HepG2 (cell line): ENCODE data around the gene STK24. TPM values are rescaled to one million over a fixed set of nuclear protein-coding genes. Genes with fewer than 3 reads are reported as not detected.

Source experiments
- ATAC-seq: fragments of 200-7000 bp; cut with Tn5 transposase; 3 replicates; pipeline ENCODE4 v1.9.1; 2020; ENCODE audit warnings: mild to moderate bottlenecking, moderate library complexity
- Bru-seq: library from RNA; stranded (reverse); fragments of 400-500 nt; gene quantifications from one replicate; lab custom pipeline; 2021; lab: Mats Ljungman, UMichigan
- BruChase-seq, 2 experiments: library from RNA; stranded (reverse); fragments of 400-500 nt; gene quantifications; one replicate each; lab custom pipeline; 2021; lab: Mats Ljungman, UMichigan
- BruUV-seq: library from RNA; stranded (reverse); fragments of 400-500 nt; replicated peaks from 2 replicates; lab custom pipeline; 2021; lab: Mats Ljungman, UMichigan
- CTCF ChIA-PET: fragments of 300-600 bp; formaldehyde crosslinking; extraction: SDS; loops from one replicate; lab custom pipeline; 2021; ENCODE audit warnings: low total read pairs, inconsistent platforms, low intra/inter-chr PET ratio; lab: Yijun Ruan, JAX
- POLR2A ChIA-PET: fragments of 350-600 bp; sonication (Branson Sonifier 250); formaldehyde crosslinking; loops from one replicate; lab custom pipeline; 2020; ENCODE audit warnings: antibody characterized with exemption, inconsistent platforms; lab: Yijun Ruan, JAX
- DNase-seq: peaks from one replicate; pipeline ENCODE4 v3.0.0-alpha.2; 2015; ENCODE audit warnings: low spot score
- FAIRE-seq: peaks from 3 replicates; lab custom pipeline; 2011; peaks lifted over from hg19 to GRCh38; lab: Jason Lieb, UNC
- H2AFZ ChIP-seq: one replicate; pipeline ENCODE4 v1.6.1; 2011; ENCODE audit warnings: low read length, inconsistent platforms
- H3K27ac ChIP-seq: fragments of 300-600 bp; 3 replicates; pipeline ENCODE4 v1.8.0; 2011; ENCODE audit warnings: mixed run types, mild to moderate bottlenecking, mixed read lengths, low read length, inconsistent platforms; ENCODE audit not compliant: insufficient read depth; ENCODE audit errors: extremely low read length
- H3K27me3 ChIP-seq, 2 experiments: fragments of 200-600 bp in 1 of 2; 2 replicates in 1 of 2; 3 replicates in 1 of 2; pipeline versions ENCODE4 v1.6.0 to v1.8.0; 2011; ENCODE audit warnings: low read length in 2 of 2, mild to moderate bottlenecking in 2 of 2, moderate library complexity in 2 of 2, inconsistent platforms in 1 of 2; ENCODE audit not compliant: insufficient read depth in 2 of 2, control insufficient read depth in 1 of 2
- H3K36me3 ChIP-seq, 2 experiments: fragments of 200-600 bp in 1 of 2; replicated peaks in 1 of 2; 2 replicates in 1 of 2; 3 replicates in 1 of 2; pipeline versions ENCODE4 v1.5.1 to v1.8.0; 2011; ENCODE audit warnings: low read length in 2 of 2, inconsistent platforms in 1 of 2; ENCODE audit not compliant: insufficient read depth in 2 of 2, control insufficient read depth in 1 of 2
- H3K4me1 ChIP-seq: 2 replicates; pipeline ENCODE4 v1.5.1; 2012; ENCODE audit warnings: low read length, inconsistent platforms; ENCODE audit not compliant: insufficient read depth
- H3K4me2 ChIP-seq: 2 replicates; pipeline ENCODE4 v1.6.0; 2011; ENCODE audit warnings: low read depth, low read length, inconsistent platforms
- H3K4me3 ChIP-seq, 3 experiments: fragments of 200-600 bp in 1 of 3; sonication (generic), shearing (Covaris generic) in 1 of 3; replicated peaks in 1 of 3; 2 replicates each; pipeline ENCODE4 v1.5.1; 2011 to 2016; ENCODE audit warnings: low read length in 3 of 3, inconsistent platforms in 2 of 3, low read depth in 2 of 3, mild to moderate bottlenecking in 2 of 3, control low read depth in 1 of 3, mixed read lengths in 1 of 3; ENCODE audit not compliant: insufficient read depth in 1 of 3
- H3K79me2 ChIP-seq: one replicate; pipeline ENCODE4 v1.6.1; 2011; ENCODE audit warnings: low read length, inconsistent platforms; ENCODE audit not compliant: insufficient read depth
- H3K9ac ChIP-seq: 2 replicates; pipeline ENCODE4 v1.6.0; 2011; ENCODE audit warnings: mild to moderate bottlenecking, low read depth, low read length, inconsistent platforms; ENCODE audit not compliant: insufficient read depth
- H3K9me3 ChIP-seq: 2 replicates; pipeline ENCODE4 v1.5.1; 2012; ENCODE audit warnings: mild to moderate bottlenecking, low read length
- H4K20me1 ChIP-seq: 2 replicates; pipeline ENCODE4 v1.6.0; 2011; ENCODE audit warnings: inconsistent platforms, mild to moderate bottlenecking, low read length, moderate library complexity; ENCODE audit not compliant: insufficient read depth
- ATRX ChIP-seq: sonication (generic); formaldehyde crosslinking; IDR thresholded peaks from 2 replicates; pipeline ENCODE4 v1.4.0; 2020; ENCODE audit warnings: missing genetic modification reagents, borderline replicate concordance
- CAMTA2 ChIP-seq: sonication (generic); formaldehyde crosslinking; IDR thresholded peaks from 2 replicates; pipeline ENCODE4 v1.4.0; 2020; ENCODE audit warnings: mild to moderate bottlenecking, missing genetic modification reagents, borderline replicate concordance
- DDIT3 ChIP-seq: sonication (generic); formaldehyde crosslinking; IDR thresholded peaks from 2 replicates; pipeline ENCODE4 v1.4.0; 2020; ENCODE audit warnings: mild to moderate bottlenecking, missing genetic modification reagents
- ERF ChIP-seq: IDR thresholded peaks from 2 replicates; pipeline ENCODE4 v1.6.1; 2018; ENCODE audit warnings: missing biosample characterization, missing genetic modification reagents
- NFRKB ChIP-seq: fragments of 450-650 bp; IDR thresholded peaks from 2 replicates; pipeline ENCODE4 v1.6.1; 2017
- NPAS2 ChIP-seq: sonication (generic); formaldehyde crosslinking; IDR thresholded peaks from 2 replicates; pipeline ENCODE4 v1.8.0; 2022; ENCODE audit warnings: mild to moderate bottlenecking, missing genetic modification reagents, borderline replicate concordance
- NR2F1 ChIP-seq, 2 experiments: fragments of 450-650 bp in 1 of 2; formaldehyde crosslinking in 1 of 2; IDR thresholded peaks; 2 replicates each; pipeline versions ENCODE4 v1.5.0 to v1.6.1; 2016 to 2020; ENCODE audit warnings: mild to moderate bottlenecking in 1 of 2, missing compliant biosample characterization in 1 of 2, missing genetic modification reagents in 1 of 2, moderate library complexity in 1 of 2
- NR2F2 ChIP-seq: IDR thresholded peaks from 2 replicates; pipeline ENCODE4 v1.6.1; 2012; ENCODE audit warnings: low read depth, inconsistent platforms, borderline replicate concordance
- TSC22D2 ChIP-seq: sonication (generic); formaldehyde crosslinking; IDR thresholded peaks from 2 replicates; pipeline ENCODE4 v1.5.1; 2020; ENCODE audit warnings: missing genetic modification reagents, mild to moderate bottlenecking, borderline replicate concordance
- ZNF121 ChIP-seq: sonication (generic); formaldehyde crosslinking; IDR thresholded peaks from 2 replicates; pipeline ENCODE4 v1.5.0; 2020; ENCODE audit warnings: mild to moderate bottlenecking, missing genetic modification reagents
- ZNF557 ChIP-seq: sonication (generic); formaldehyde crosslinking; IDR thresholded peaks from 2 replicates; pipeline ENCODE4 v1.4.0; 2020; ENCODE audit warnings: missing genetic modification reagents
- ZNF703 ChIP-seq: sonication (generic); formaldehyde crosslinking; IDR thresholded peaks from 2 replicates; pipeline ENCODE4 v1.5.1; 2020; ENCODE audit warnings: missing genetic modification reagents, mild to moderate bottlenecking, moderate library complexity, borderline replicate concordance
- ZNF761 ChIP-seq: sonication (generic); formaldehyde crosslinking; conservative IDR thresholded peaks from 2 replicates; pipeline ENCODE4 v1.4.0; 2020; ENCODE audit warnings: mild to moderate bottlenecking, missing genetic modification reagents
- ZNF790 ChIP-seq: sonication (generic); formaldehyde crosslinking; IDR thresholded peaks from 2 replicates; pipeline ENCODE4 v1.8.0; 2022; ENCODE audit warnings: missing genetic modification reagents, mild to moderate bottlenecking, borderline replicate concordance
- WGBS: methylation state at CpG from one replicate; pipeline ENCODE4 v1.1.6; 2017; ENCODE audit warnings: low lambda C conversion rate; 5-methylcytosine and 5-hydroxymethylcytosine counted together
- in situ Hi-C: cut with HindIII; loops from 2 replicates; pipeline ENCODE4 v1.10.0; 2017; ENCODE audit warnings: low pct_unique_long_range_greater_than_20kb; ENCODE audit not compliant: extremely low pct_ligation_motif_present
- intact Hi-C: fragments of 100-400 bp; cut with micrococcal nuclease; formaldehyde crosslinking; loops from one replicate; pipeline ENCODE4 v1.10.0; 2022; ENCODE audit not compliant: unreplicated experiment
- long read RNA-seq, 2 experiments: library from RNA in 1 of 2; library from polyadenylated mRNA in 1 of 2; stranded (forward) in 1 of 2; unstranded in 1 of 2; transcript quantifications; one replicate each; pipeline ENCODE4 v2.0.0, GENCODE V29; 2019 to 2022
- polyA minus RNA-seq, 3 experiments: library from RNA; depleted of rRNA, polyadenylated mRNA; stranded (reverse); fragments of >200 nt; gene quantifications; 2 replicates each; pipeline ENCODE4 v1.2.3, GENCODE V29; 2011; ENCODE audit warnings: low replicate concordance in 1 of 3
- polyA plus RNA-seq, 8 experiments: library from polyadenylated mRNA; depleted of rRNA in 3 of 8; stranded (reverse) in 7 of 8; unstranded in 1 of 8; fragments of >200 nt; fragmentation: Illumina TruSeq in 4 of 8; extraction: Trizol in 4 of 8; gene quantifications; 2 replicates each; pipeline versions ENCODE4 v1.2.1 to v1.2.3, GENCODE V29; 2011 to 2016; ENCODE audit warnings: low read depth in 4 of 8, missing spikeins in 1 of 8, mixed read lengths in 1 of 8; ENCODE audit not compliant: insufficient read depth in 1 of 8
- total RNA-seq, 5 experiments: library from RNA; depleted of rRNA; stranded (reverse); fragments of >200 nt; fragmentation: Illumina TruSeq; extraction: Trizol; gene quantifications; 2 replicates each; pipeline ENCODE4 v1.2.3, GENCODE V29; 2016; ENCODE audit warnings: low read depth in 1 of 5
- TF ChIP-seq, protein P1 (sequence below), 2 experiments: sonication (generic) in 1 of 2; formaldehyde crosslinking in 1 of 2; IDR thresholded peaks; 2 replicates each; pipeline versions ENCODE4 v1.4.0 to v1.6.1; 2018 to 2020; ENCODE audit warnings: missing genetic modification reagents in 2 of 2, borderline replicate concordance in 1 of 2, low read depth in 1 of 2, mild to moderate bottlenecking in 1 of 2, missing biosample characterization in 1 of 2

The STK24 gene
- 73.0 and 78.3 TPM in 2 replicates for total RNA-seq (2016; rRNA removed; fragmentation: Illumina TruSeq; extraction: Trizol)
- 61.3 and 71.1 TPM in 2 replicates for total RNA-seq (2016; cell fraction: cytosol; rRNA removed; fragmentation: Illumina TruSeq; extraction: Trizol; ENCODE audit: low read depth)
- 63.6 and 74.1 TPM in 2 replicates for total RNA-seq (2016; cell fraction: insoluble cytoplasmic fraction; rRNA removed; fragmentation: Illumina TruSeq; extraction: Trizol)
- total RNA-seq (2016; cell fraction: membrane; rRNA removed; fragmentation: Illumina TruSeq; extraction: Trizol) = 126 and 128 TPM in 2 replicates
- total RNA-seq (2016; cell fraction: nucleus; rRNA removed; fragmentation: Illumina TruSeq; extraction: Trizol) = 40.9 and 49.2 TPM in 2 replicates
- polyA plus RNA-seq (2011; rRNA removed) = 43.3 and 51.3 TPM in 2 replicates
- 44.0 and 59.6 TPM in 2 replicates for polyA plus RNA-seq (2011; cell fraction: cytosol; rRNA removed)
- polyA plus RNA-seq (2011; cell fraction: nucleus; rRNA removed) = 38.4 and 41.3 TPM in 2 replicates
- 102 and 104 TPM in 2 replicates for polyA plus RNA-seq (2012)
- 66.6 and 74.8 TPM in 2 replicates for polyA plus RNA-seq (2016; cell fraction: cytosol; fragmentation: Illumina TruSeq; extraction: Trizol; ENCODE audit: low read depth)
- polyA plus RNA-seq (2016; cell fraction: insoluble cytoplasmic fraction; fragmentation: Illumina TruSeq; extraction: Trizol; ENCODE audit: low read depth) = 104 and 126 TPM in 2 replicates
- polyA plus RNA-seq (2016; cell fraction: membrane; fragmentation: Illumina TruSeq; extraction: Trizol; ENCODE audit: low read depth) = 140 and 148 TPM in 2 replicates
- 70.2 and 70.8 TPM in 2 replicates for polyA plus RNA-seq (2016; cell fraction: nucleus; fragmentation: Illumina TruSeq; extraction: Trizol; ENCODE audit: insufficient read depth, low read depth)
- polyA minus RNA-seq (2011; rRNA and poly(A)+ RNA removed; ENCODE audit: low replicate concordance) = 20.7 and 22.8 TPM in 2 replicates
- polyA minus RNA-seq (2011; cell fraction: cytosol; rRNA and poly(A)+ RNA removed) = 32.6 and 40.5 TPM in 2 replicates
- 44.5 and 46.1 TPM in 2 replicates for polyA minus RNA-seq (2011; cell fraction: nucleus; rRNA and poly(A)+ RNA removed)
- percentile 86 among the genes with signal in this experiment for Bru-seq, nascent RNA
- BruChase-seq, experiment 1, labeled RNA remaining after a 6-hour chase = percentile 83 among the genes with signal in this experiment
- percentile 82 among the genes with signal in this experiment for BruChase-seq, experiment 2, labeled RNA remaining after a 2-hour chase
- long read RNA-seq, experiment 1, full-length matches to known transcripts = 2 of 17 reads
- long read RNA-seq, experiment 1, partial matches to known transcripts = 14 of 17 reads
- long read RNA-seq, experiment 1, other reads (novel, unspliced or antisense) = 1 of 17 reads
- long read RNA-seq, experiment 2, full-length matches to known transcripts = 162 of 321 reads
- long read RNA-seq, experiment 2, partial matches to known transcripts = 29 of 321 reads
- long read RNA-seq, experiment 2, other reads (novel, unspliced or antisense) = 130 of 321 reads

DNA sequence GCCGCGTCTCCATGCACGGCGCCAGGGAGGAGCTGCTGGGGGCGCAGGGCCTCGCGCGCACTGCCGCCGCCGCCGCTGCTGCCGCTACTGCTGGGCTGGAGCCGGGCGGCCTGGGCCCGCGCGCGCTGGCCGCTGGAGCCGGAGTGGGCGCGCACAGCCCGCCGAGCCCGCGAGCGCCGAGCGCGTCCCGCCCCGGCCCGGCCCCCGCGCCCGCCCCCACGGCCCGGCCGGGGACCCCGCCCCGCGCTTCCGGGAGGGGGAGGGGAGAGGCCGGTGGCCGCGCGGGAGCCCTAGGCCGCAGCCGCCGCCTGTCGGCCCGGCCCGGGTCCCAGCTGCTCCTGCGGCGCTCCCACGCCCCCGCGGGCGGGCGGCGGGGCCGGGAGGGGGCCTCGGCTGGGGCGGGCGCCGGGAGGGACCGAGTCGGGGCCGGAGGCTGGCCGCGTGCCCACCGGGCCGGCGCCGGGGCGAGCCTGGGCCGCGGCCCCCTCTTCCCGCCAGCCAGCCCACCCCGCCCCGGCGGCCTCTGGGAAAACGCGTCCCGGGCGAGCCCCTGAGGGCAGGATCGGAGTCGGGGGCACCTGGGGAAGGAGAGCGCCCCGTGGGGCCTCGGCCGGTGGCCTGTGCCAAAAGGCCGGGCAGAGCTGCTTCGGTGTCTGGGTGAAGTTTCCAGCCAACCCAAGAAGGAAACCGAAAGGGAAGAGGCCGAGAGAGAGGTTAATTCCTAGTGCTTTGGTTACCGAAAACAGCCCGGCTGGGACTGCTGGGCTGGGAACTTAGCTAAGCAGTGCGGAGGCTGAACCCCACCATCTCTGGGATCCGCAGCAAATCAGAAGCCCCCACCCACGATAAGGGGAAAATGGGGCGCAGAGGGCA lies at the start of gene STK24:
Gene STK24 (minus strand): TSS at position 145 of the 873 bp plus-strand sequence. CDS start 321 bp downstream, outside the sequence.
- ChIA-PET POLR2A (interaction anchor here (0.8 to 1.6 kb wide), 15 partner anchors 9 to 184 kb away, joined by 3 to 15 read pairs (median 4); no protein-coding TSS in a partner anchor), CTCF (no interaction called here)
- 1% methylated on average over 14 of the region's 103 CpGs for WGBS
- Histone ChIP-seq H3K27me3 (no peaks in the 10 kb centered on the region; a peak in 1 of 5 replicates), H3K4me3 (peak within 1 kb of the TSS; percentile 89 to 96 (median 95)), H2AFZ (no peak within 1 kb of the TSS), H3K27ac (peak within 1 kb of the TSS; percentile 96), H3K36me3 (no peaks in the 10 kb centered on the region), H3K9ac (peak within 1 kb of the TSS; percentile 95), H3K4me2 (peak within 1 kb of the TSS; percentile 98), H3K79me2 (peaks cover 49% of the 10 kb centered on the region), H4K20me1 (peaks cover 32% of the 10 kb centered on the region), H3K4me1 (peaks cover 46% of the 10 kb centered on the region), H3K9me3 (no peaks in the 10 kb centered on the region)
- intact Hi-C loops = loop anchor here (10.0 kb wide), 2 partner anchors 78 to 268 kb away; no protein-coding TSS in a partner anchor
- ATAC-seq = peak; percentile 63
- peak; percentile 34 for DNase-seq
- BruUV-seq = no TSS peak
- no peak for FAIRE-seq
- in situ Hi-C loops = no loop called here
- TF ChIP-seq NPAS2 (CRISPR knock-in tag) = no peak
- TF ChIP-seq ZNF121 = 0 out of 2 replicates have a peak, but pooled peaks have one; percentile 34
- no peak for TF ChIP-seq TSC22D2 (CRISPR knock-in tag)
- TF ChIP-seq DDIT3 (CRISPR knock-in tag) = no peak
- TF ChIP-seq ZNF703 (CRISPR knock-in tag) = no peak
- TF ChIP-seq, protein P1, sequence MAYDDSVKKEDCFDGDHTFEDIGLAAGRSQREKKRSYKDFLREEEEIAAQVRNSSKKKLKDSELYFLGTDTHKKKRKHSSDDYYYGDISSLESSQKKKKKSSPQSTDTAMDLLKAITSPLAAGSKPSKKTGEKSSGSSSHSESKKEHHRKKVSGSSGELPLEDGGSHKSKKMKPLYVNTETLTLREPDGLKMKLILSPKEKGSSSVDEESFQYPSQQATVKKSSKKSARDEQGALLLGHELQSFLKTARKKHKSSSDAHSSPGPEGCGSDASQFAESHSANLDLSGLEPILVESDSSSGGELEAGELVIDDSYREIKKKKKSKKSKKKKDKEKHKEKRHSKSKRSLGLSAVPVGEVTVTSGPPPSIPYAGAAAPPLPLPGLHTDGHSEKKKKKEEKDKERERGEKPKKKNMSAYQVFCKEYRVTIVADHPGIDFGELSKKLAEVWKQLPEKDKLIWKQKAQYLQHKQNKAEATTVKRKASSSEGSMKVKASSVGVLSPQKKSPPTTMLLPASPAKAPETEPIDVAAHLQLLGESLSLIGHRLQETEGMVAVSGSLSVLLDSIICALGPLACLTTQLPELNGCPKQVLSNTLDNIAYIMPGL (CRISPR knock-in tag; IDR thresholded peaks at IDR 0.05; ENCODE audit: borderline replicate concordance in 1 of 2, low read depth in 1 of 2) = peak; percentile 37 to 47; a peak in 1 of 4 replicates
- TF ChIP-seq NFRKB = no peak
- TF ChIP-seq ATRX (CRISPR knock-in tag) = no peak
- no peak for TF ChIP-seq ERF (CRISPR knock-in tag)
- no peak for TF ChIP-seq CAMTA2 (CRISPR knock-in tag)
- TF ChIP-seq NR2F2 = peak; percentile 12; the same call in 1 of the 2 replicates
- no peak for TF ChIP-seq ZNF761 (CRISPR knock-in tag)
- no peak for TF ChIP-seq ZNF557 (CRISPR knock-in tag)
- no peak for TF ChIP-seq NR2F1 (CRISPR knock-in tag; IDR thresholded peaks at IDR 0.05)
- TF ChIP-seq ZNF790 (CRISPR knock-in tag) = no peak
